GM21576 (cell line): Measurements from ENCODE around the gene ZNF444.
"Not testable (repeated sequence)": the region's sequence is repeated elsewhere in the genome, so short reads cannot be mapped to it uniquely, and the experiment has no call there.

Source experiments
- ATAC-seq: cut with Tn5 transposase; IDR thresholded peaks from one replicate; pipeline ENCODE4 v1.9.1; 2021; ENCODE audit warnings: mild to moderate bottlenecking, moderate library complexity; ENCODE audit not compliant: unreplicated experiment

Gene ZNF444

DNA sequence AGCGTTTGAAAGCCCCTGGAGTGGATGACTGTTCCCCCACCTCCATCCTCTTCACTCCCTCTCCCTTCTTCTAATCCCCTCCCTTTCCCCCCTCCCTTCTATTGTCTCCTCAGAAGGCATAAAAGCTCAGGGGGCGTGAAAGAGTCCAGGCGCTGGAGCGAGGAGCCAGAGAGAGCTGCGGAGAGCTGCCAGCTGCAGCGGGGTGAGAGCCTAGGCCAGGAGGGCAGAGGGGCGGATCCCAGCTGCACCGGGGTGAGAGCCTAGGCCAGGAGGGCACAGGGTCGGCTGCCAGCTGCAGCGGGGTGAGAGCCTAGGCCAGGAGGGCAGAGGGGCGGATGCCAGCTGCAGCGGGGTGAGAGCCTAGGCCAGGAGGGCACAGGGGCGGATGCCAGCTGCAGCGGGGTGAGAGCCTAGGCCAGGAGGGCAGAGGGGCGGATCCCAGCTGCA is 34.8 kb downstream of the ZNF444 start, which contains the start of gene GALP:
Gene GALP (plus strand): TSS at position 148 of the 447 bp plus-strand sequence. CDS start 1,101 bp downstream, outside the sequence.
- ATAC-seq: not testable (repeated sequence)

DNA sequence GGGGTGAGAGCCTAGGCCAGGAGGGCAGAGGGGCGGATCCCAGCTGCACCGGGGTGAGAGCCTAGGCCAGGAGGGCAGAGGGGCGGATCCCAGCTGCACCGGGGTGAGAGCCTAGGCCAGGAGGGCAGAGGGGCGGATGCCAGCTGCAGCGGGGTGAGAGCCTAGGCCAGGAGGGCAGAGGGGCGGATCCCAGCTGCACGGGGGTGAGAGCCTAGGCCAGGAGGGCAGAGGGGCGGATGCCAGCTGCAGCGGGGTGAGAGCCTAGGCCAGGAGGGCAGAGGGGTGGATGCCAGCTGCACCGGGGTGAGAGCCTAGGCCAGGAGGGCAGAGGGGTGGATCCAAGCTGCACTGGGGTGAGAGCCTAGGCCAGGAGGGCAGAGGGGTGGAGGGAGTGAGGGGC is 35.2 kb downstream of the ZNF444 start:
- not testable (repeated sequence) for ATAC-seq

DNA sequence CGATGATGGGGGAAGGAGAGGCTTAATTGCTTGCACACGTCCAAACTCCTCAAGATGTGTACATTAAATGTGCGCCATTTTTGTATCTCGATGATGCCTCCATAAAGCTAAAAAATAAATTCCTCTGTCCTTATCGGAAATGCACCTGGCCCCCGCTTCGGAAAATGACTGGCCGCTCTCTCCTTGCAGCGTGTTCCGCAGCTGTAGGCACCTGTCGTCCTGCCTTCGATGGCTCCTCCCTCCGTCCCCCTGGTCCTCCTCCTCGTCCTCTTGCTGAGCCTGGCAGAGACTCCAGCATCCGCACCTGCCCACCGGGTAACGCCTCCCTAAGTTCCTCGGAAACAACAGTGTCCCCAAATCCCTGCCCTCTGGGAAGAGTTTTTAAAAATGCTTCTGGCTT is 35.8 kb downstream of the ZNF444 start:
- ATAC-seq: no peak

DNA sequence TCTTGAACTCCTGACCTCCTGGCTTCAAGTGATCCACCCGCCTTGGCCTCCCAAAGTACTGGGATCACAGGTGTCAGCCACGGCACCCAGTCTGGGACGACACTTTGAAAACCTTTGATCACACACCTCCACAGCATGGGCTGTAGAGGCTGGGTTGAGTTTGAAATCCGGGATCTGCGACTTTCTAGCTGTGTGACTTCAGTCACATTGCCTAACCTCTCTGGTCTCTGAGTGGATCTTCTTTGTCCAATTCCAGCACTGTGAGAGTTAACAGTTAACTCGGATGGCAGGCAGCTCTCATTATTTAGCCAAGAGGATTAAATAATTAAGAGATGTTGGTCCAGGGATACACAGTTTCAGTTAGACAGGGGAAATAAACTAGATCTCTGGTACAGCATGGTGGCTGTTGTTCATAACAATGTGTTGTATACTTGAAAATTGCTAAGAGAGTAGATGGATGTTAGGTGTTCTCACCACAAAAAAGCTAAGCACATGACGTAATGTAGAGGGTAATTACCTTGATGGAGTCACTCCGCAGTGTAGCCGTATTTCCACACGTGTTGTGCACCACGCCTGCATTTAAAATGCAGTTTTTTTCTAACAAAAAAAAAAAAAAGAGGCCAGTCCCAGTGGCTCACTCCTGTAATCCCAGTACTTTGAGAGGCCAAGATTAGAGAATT is 36.6 kb downstream of the ZNF444 start:
- ATAC-seq: no peak

DNA sequence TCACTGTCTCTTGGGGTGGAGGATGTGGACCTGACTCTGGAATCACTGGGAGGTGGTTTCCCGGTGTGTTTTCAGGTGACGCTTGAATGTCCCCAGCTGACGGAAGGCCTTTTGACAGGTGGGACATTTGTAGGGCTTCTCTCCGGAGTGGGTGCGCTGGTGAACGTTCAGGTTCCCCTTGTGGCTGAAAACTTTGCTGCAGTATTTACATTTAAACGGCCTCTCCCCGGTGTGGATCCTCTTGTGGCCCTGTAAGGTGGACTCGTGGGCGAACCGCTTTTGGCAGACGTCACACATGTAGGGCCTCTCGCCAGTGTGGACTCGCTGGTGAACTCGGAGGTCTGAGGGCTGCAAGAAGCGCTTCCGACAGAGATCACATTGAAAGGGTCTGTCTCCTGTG is 48.7 kb downstream of the ZNF444 start:
- ATAC-seq: no peak

DNA sequence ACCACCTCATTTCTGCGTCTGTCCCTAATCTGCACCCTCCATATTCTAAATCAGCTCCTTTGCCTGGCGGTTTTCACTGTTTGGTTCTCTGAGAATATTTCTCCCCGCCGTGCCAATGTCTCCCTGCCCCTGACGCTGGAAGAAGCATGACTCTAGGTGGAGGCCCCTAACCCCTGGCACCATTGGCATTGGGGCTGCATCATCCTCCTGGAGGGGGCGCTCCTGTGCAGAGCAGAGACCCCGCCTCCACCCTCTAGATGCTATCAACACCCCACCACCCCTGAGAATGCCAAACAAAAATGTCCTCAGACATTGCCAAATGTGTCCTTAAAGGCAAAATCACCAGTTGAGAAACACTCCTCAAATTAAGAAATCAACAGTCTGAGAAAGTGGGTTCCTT is 50.0 kb downstream of the ZNF444 start:
- ATAC-seq: no peak

DNA sequence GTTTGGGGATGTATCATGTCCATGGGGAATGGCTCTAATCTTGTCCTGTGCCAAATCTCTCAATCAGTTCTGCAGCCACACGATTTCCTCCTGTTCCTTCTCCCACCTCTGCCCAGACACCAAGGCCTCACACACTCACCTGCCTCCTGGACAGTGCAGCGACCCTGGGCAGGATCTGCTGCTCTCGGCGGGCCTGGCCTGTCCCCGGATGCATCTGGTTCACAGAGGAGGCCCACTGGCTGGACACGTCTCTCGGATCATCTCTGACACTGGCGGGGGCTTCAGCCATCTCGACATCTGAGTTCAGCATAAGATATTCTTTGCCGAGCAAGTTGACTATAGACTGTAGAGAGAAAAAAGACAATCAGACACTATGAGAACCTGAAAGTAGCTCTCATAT is 50.6 kb downstream of the ZNF444 start:
- no peak for ATAC-seq

DNA sequence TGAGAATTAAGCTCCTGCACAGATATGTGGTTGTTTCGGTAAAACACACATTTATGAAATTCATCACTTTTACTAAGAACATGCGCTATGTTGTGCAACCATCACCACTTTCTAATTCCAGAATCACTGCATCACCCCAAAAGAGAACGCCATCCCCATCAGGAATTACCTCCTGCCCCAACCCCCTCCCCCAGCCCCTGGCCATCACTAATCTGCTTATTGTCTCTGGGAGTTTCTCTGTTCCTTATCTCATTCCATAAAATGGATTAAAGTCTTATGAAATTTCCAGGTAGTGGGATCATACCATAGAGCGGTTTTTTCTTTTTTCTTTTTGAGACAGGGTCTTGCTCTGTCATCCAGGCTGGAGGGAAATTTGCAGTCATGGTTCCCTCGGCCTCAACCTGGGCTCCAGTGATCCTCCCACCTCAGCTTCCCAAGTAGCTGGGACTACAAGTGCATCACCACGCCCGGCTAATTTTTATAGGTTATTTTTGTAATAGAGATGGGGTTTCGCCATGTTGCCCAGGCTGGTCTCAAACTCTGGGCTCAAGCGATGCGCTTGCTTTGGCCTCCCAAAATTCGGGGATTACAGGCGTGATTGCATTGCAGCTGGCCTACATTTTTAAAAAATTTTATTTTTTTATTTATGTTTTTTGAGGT is 53.0 kb downstream of the ZNF444 start:
- ATAC-seq: no peak

DNA sequence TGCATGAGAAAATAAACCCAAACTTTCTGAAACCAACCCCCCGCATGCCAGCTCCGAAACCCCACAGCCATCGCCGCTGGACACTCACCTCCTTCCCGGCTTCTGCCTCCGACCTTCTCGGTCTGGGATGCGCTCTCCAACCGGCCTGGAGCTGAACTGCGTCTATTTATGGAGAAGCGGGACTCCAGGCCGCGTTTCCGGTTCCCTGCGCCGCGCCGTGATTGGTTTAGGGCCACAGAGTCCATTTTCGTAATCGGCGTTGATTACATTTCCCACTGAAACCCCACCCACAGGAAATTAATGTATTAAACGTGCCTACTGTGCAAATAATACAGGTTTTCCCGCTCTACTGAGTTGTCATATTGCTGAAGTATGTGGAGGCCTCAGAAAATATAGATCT is 56.6 kb downstream of the ZNF444 start, which contains the start of gene ZSCAN5B:
Gene ZSCAN5B (minus strand): TSS at position 138 of the 400 bp plus-strand sequence. CDS start 4,731 bp downstream, outside the sequence.
- not testable (repeated sequence) for ATAC-seq

DNA sequence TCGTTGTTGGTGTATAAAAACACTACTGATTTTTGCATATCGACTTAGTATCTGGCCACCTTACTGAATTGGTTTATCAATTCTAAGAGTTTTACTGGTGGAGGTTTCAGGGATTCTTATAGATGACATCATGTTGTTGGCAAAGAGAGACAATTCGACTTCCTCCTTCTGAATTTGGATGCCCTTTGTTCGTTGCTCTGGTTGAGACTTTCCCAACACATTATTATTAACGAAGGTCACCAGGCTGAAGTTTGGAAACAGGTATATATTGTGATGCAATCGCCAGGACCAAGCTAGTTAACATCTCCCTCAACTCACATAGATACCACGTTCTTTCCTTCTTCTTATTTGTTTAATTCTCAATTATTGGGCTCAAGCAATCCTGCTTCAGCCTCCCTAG is 58.6 kb downstream of the ZNF444 start:
- ATAC-seq: no peak

DNA sequence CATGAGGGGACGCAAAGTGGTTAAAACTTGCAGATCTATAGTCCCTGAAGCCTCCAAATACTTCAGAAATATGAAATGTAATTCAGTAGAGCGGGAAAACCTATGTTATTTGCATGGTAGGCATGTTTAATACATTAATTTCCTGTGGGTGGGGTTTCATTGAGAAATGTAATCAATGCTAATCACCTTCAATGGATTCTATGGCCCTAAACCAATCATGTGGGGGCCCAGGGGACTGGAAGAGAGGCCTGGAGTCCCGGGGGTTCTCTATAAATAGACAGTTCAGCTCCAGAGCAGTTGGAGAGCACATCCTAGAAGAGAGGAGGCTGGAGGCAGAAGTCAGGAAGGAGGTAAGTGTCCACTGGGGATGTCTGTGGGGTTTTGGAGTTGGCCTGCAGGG is 60.9 kb downstream of the ZNF444 start, which contains the start of gene ZSCAN5C:
Gene ZSCAN5C (plus strand): TSS at position 301 of the 400 bp plus-strand sequence. CDS start 3,641 bp downstream, outside the sequence.
- no peak for ATAC-seq

DNA sequence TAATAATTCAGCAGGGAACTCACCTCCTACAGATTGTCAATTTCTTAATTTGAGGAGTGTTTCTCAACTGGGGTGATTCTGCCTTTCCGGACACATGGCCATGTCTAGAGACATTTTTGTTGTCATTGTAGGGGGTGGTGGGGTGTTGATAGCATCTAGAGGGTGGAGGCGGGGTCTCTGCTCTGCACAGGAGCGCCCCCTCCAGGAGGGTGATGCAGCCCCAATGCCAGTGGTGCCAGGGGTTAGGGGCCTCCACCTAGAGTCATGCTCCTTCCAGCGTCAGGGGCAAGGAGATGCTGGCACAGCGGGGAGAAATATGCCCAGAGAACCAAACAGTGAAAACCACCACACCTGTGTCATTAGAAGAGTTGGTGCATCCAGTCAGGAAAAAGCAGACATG is 66.5 kb downstream of the ZNF444 start:
- ATAC-seq: not testable (repeated sequence)

DNA sequence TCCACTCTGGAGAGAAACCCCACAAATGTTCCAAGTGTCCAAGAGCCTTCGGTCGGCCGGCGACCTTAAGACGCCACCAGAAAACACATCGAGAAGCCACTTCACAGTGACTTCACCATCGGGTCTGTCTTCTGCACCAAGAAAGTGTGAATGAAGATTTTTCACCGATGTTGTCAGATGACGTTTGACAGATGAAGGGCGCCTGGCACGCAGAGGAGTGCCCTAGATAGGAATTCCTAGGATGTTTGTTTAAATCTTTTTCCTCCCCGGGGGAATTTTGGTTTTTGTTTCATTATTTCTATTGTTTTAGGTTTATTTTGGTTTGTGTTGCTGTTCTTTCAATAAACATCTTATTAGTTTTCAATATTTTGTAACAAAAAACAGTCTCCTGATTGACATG is 68.0 kb downstream of the ZNF444 start:
- ATAC-seq: no peak

DNA sequence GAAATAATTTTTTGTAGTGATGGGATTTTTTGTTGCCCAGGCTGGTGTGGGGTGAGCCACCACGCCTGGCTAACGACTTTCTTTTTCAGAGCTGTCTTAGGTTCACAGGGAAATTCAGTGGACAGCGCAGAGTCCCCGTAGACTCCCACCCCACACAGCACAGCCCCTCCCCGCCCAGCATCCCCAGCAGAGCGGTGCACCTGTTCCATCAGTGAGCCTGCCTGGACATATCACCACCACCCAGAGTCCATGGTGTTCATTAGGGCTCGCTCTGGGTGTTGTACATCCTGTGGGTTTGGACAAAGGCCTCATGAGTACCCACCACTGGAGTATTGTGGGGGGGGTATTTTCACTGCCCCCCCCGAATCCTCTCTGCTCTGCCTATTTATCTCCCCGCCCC is 68.9 kb downstream of the ZNF444 start:
- ATAC-seq: not testable (repeated sequence)
